GM13976 (cell line): ENCODE measurements around the gene TTC39B.

Experiments
- DNase-seq: peaks from one replicate; pipeline ENCODE4 v3.0.0; 2012; ENCODE audit warnings: low spot score
- in situ Hi-C: fragments of 300-500 bp; cut with MboI; formaldehyde crosslinking; loops from one replicate; pipeline ENCODE4 v1.12.0; 2022; ENCODE audit warnings: low sequenced_read_pairs, mixed read lengths, inconsistent platforms; ENCODE audit not compliant: unreplicated experiment
- TF ChIP-seq, protein P1 (sequence below): IDR thresholded peaks from 2 replicates; pipeline ENCODE4 v1.5.1; 2012; ENCODE audit warnings: borderline replicate concordance, mild to moderate bottlenecking; ENCODE audit not compliant: insufficient read depth; ENCODE audit errors: extremely low read depth, missing control alignments, control extremely low read depth

Gene TTC39B

DNA sequence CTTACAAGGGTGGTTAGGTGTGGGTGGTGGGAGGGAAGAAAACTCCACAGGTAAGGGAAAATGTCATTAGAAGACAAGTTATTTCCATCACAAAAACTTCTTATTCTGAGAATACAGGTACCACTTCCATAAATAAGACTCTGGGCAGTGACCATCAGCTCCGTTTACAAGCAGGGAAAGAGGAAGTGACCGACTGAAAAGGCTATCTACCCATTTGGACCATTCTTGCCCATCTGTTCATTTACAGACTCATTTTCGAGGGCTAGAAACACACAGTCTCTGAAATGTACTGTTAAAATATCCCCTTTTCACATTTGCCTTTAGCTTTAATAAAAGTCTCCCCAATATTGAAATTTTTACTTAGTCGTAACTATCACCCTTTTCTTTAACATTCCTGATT lies 79.5 kb downstream of the TTC39B start:
- in situ Hi-C loops = no loop called here
- TF ChIP-seq, protein P1, sequence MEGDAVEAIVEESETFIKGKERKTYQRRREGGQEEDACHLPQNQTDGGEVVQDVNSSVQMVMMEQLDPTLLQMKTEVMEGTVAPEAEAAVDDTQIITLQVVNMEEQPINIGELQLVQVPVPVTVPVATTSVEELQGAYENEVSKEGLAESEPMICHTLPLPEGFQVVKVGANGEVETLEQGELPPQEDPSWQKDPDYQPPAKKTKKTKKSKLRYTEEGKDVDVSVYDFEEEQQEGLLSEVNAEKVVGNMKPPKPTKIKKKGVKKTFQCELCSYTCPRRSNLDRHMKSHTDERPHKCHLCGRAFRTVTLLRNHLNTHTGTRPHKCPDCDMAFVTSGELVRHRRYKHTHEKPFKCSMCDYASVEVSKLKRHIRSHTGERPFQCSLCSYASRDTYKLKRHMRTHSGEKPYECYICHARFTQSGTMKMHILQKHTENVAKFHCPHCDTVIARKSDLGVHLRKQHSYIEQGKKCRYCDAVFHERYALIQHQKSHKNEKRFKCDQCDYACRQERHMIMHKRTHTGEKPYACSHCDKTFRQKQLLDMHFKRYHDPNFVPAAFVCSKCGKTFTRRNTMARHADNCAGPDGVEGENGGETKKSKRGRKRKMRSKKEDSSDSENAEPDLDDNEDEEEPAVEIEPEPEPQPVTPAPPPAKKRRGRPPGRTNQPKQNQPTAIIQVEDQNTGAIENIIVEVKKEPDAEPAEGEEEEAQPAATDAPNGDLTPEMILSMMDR = no peak
- no peak for DNase-seq

DNA sequence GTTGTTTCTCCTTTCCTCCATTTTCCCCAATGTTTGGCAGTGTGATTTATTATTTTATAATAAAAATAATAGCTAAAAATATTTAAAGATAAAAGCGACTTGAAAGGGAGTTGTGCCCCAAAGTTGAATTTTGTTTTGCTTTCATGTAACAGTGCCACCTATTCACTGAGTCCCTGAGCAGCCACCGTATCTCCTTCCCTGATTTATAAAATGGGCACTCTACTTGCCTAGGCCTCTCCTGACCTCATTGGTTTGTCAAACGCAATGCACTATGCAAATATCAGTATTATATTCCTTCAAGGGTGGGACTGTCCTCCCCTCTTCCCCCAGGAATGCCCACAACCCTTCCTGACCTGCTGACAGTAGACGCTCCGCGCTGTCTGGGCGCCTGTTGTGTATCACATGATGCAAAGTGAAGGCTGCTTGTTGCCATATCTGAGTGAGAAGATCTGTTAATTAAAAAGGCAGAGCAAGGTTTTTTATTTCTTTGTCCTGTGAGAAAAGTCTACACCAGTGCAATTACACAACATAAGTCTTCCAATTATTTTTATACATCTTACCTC lies 81.4 kb downstream of the TTC39B start:
- TF ChIP-seq, protein P1 = no peak
- in situ Hi-C loops = no loop called here
- DNase-seq = no peak

DNA sequence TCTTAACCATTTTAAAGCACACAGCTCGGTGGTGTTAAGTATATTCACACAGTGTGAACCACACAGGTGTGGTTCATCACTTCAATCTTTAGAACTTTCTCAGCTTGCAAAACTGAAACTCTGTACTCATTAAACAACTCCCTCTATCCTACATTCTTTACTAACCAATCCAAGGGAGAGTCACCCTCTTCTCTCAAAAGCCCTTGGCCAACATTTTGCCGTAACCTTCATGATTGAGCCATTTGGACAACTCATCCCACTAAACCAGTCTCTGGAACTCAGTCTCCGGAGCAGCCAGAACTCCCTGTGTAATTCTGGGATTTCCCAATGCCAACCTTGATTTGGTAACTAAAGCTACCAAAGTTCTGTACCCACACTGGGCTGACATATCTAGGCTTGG lies 84.7 kb downstream of the TTC39B start:
- DNase-seq = no peak
- TF ChIP-seq, protein P1 = no peak
- in situ Hi-C loops = loop anchor here (25.0 kb wide), 1 partner anchor 390 kb away; no protein-coding TSS in a partner anchor

DNA sequence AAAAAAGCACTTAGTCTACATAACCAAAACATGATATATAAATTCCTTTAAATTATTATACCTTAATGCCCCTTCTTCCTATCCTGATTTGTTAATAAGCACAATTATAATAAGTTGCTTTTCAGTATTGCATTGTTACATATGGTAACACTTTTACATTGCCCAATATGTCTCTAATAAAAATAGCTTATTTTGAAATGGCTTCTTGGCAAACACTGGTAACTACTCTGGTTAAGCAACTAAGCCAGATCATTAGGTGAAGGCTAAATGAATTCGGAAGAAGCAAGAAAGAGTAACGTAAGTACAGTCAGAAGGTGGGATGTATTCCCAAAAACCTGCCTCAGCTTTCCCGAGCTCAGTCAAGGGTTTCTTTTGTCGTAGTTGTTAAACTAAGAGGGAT lies 85.3 kb downstream of the TTC39B start:
- TF ChIP-seq, protein P1 = no peak
- in situ Hi-C loops = loop anchor here (25.0 kb wide), 1 partner anchor 391 kb away; no protein-coding TSS in a partner anchor
- no peak for DNase-seq

DNA sequence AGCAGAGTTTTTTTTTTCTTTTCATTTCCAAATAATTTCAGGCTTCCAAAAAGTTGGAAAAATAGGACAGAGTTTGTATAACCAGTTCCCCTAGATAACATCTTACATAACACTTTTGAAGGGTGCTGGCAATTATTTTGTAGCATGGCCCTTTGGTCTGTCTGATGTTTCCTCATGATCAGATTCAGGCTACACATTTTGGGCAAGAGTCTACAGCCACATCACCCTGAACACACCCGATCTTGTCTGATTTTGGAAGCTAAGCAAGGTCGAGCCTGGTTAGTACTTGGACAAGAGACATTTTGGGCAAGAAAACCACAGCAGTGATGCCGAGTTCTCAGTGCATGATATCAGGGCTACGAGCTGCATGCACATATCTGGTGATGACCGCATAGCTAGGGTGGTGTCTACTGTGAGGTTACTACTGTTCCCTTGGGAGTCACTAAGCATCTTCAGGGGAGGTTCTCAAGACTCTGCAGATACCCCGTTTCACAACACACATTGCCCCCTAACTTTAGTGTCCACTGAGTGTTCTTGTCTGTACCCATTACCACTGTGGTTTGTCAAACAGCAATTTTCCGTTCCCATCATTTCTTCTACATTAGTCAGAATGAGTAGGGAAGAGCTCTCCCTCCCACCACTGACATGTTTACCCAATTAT lies 86.2 kb downstream of the TTC39B start:
- DNase-seq = no peak
- in situ Hi-C loops = loop anchor here (25.0 kb wide), 1 partner anchor 392 kb away; no protein-coding TSS in a partner anchor
- TF ChIP-seq, protein P1 = no peak

DNA sequence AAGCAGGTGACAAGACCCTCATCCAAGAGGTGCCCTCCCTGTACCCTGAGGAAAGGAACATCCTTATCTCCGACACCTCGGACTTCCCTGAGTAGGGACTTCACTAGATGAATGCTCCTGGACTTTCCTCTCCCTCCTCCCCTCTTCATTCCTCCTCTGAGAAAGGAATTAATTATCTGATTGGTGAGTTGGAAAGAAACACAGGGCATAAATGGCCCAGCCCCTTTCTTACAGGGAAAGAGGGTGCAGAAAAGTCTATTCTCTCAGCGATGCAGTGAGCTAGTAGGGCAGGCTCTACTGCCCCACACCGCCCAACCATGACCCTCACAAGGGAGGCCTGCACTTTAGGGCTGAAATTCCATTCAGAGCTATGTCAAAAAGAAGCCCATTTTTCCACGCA lies 87.5 kb downstream of the TTC39B start:
- in situ Hi-C loops = loop anchor here (25.0 kb wide), 1 partner anchor 393 kb away; no protein-coding TSS in a partner anchor
- DNase-seq = no peak
- TF ChIP-seq, protein P1 = no peak
